IPS-18c (cell line): ENCODE data around the gene THSD7A.

Experiments used
- H3K4me3 ChIP-seq: 2 replicates; pipeline ENCODE4 v1.7.0; 2013; ENCODE audit warnings: low read depth, mild to moderate bottlenecking, low read length, moderate library complexity; ENCODE audit not compliant: insufficient read depth
- H3K9me3 ChIP-seq: one replicate; pipeline ENCODE4 v1.6.1; 2013; ENCODE audit warnings: mild to moderate bottlenecking, low read length, moderate library complexity; ENCODE audit not compliant: control insufficient read depth, insufficient read depth

The THSD7A gene

DNA sequence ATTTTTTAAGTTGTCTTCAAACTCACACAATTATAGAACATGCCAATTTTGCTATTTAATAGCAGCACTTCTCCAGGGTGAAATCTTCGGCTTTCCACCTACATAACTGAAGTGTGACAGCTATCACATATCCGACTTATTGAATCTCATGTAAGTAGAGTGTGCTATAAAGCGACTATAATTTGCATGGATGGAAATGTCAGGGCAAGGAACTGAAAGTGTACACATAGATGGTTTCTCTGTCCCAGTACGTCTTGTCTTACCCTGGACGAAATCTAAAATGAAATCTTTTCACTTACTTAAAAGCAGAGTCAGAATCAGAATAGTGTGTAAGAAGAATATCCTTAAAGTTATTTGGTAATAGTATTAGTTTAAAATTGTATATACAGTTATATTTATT, 132.3 kb downstream of the THSD7A start:
- Histone ChIP-seq H3K9me3 (no peaks in the 10 kb centered on the region), H3K4me3 (no peak overlapping the region)

DNA sequence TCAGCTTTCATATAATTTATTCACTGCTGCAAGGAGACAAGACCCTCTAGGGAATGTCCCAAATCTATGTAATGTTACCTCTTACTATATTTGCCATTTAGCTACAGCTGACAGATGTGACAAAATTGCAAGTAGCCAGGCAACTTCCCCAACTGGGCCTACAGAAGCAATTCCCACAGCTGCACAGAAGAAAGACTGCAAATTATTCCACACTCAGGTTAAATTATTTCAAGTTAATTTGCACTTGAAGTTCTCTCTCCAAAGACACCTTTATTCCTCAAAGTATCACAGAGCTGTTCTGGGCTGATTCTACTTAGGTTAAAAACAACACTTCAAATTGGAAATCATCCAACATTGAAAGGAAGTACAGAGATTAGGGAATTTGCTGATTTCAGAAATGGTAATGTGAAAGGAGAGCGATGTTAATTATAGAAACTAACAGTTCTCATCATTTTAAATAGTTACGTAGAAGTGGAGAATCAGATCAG, 133.6 kb downstream of the THSD7A start:
- Histone ChIP-seq H3K4me3 (no peak overlapping the region), H3K9me3 (no peaks in the 10 kb centered on the region)

DNA sequence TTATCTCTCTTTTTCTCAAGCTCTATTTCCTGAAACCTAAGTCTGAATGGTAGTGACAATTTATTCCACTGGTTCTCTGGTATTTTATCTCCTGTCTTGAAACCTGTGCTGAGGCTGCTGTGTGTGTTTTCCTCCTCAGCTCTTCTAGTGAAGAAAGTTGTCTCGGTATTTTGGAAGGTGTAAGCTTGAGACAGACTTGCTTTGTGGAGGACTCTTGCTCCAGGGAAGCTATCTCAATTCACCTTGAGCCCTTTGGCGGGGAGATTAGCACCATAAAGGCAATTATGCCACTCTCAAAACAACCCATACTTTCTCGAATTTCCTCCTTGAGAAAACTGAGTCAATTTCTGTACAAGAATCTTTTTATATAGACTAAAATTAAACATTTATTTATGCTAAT, 141.6 kb downstream of the THSD7A start:
- no peak overlapping the region for H3K4me3 ChIP-seq
- no peaks in the 10 kb centered on the region for H3K9me3 ChIP-seq

DNA sequence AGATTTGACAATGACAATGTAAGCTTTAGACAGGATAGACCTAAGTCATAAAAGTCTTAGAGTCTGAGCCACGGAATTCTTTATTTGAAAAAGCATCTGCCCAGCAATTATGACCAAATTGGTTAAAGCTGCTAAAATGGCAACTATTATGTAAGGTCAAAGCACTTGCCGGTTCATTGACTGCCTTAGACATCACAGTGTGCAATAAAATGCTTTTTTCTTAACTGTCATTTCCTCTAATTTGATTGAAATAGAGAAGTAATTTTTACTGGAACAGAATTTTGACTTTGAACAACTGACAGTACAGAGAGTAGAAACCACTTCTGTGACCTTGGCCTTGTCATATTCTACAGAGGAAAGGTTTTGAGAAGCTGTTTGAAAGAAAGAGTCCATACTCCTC, 142.9 kb downstream of the THSD7A start:
- no peaks in the 10 kb centered on the region for H3K9me3 ChIP-seq
- no peak overlapping the region for H3K4me3 ChIP-seq

DNA sequence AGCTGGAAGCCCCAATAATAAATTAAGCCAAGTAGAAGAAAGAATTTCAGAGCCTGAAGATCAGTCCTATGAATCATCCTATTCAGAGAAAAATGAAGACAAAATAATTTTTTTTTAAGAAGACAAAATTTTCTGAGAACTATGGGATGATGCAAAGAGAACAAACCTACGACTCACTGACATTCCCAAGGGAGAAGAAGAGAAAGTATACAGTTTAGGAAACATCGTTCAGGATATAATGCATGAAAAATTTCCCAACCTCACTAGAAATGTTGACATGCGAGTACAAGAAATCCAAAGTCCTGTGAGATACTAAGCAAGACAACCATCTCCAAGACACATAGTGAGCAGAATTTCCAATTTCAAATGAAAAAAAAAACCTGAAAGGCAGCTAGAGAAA, 150.5 kb downstream of the THSD7A start:
- Histone ChIP-seq H3K9me3 (no peaks in the 10 kb centered on the region), H3K4me3 (no peak overlapping the region)

DNA sequence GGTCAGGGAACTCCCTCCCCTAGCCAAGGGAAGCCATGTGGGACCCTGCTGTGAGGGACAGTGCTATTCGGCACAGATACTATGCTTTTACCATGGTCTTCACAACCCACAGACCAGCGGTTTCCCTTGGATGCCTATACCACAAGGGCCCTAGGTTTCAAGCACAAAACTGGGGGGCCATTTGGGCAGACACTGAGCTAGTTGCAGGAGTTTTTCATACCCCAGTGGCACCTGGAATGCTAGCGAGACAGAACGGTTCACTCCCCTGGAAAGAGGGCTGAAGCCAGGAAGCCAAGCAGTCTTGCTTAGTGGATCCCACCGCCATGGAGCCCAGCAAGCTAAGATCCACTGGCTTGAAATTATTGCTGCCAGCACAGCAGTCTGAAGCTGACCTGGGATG, 156.8 kb downstream of the THSD7A start:
- no peaks in the 10 kb centered on the region for H3K9me3 ChIP-seq

DNA sequence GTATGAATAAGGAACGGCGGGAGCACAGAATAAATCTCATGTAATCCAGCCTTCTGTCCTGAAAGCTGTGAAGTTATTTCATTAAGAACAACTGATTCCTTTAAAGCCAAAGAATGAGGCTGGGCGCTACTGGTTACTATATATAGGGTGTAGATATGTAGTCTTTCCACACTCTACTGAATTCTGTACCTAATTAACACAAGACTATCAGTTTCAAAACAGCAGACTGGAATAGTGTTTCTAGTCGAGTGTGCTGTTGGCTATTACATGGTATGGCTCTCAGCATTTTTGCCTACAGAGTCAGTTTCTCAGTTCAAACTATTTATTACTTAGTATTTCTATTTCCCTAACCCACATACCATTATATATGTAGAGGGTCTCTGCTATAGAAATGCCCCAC, 163.3 kb downstream of the THSD7A start:
- H3K9me3 ChIP-seq, result no peaks in the 10 kb centered on the region
- H3K4me3 ChIP-seq, result no peak overlapping the region

More for the DNA sequence above, 156.8 kb downstream of the THSD7A start:
- no peak overlapping the region for H3K4me3 ChIP-seq

DNA sequence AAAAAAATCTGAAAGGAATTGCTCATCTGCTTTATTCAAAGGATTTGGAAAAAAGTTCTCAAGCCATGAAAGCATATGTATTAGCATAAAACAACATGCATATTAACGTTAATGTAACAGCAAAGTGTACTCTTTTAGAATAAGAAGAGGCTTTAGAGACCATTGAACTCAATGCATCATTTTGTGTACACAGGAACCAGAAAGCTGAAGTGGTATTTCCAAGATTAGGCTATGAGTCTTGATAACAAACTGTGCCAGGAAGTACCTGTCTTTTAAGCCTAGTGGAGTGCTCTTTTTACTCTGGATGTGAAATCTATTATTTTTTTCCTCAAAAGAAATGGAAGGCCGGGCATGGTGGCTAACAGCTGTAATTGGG, 164.2 kb downstream of the THSD7A start:
- no peaks in the 10 kb centered on the region for H3K9me3 ChIP-seq
- no peak overlapping the region for H3K4me3 ChIP-seq

DNA sequence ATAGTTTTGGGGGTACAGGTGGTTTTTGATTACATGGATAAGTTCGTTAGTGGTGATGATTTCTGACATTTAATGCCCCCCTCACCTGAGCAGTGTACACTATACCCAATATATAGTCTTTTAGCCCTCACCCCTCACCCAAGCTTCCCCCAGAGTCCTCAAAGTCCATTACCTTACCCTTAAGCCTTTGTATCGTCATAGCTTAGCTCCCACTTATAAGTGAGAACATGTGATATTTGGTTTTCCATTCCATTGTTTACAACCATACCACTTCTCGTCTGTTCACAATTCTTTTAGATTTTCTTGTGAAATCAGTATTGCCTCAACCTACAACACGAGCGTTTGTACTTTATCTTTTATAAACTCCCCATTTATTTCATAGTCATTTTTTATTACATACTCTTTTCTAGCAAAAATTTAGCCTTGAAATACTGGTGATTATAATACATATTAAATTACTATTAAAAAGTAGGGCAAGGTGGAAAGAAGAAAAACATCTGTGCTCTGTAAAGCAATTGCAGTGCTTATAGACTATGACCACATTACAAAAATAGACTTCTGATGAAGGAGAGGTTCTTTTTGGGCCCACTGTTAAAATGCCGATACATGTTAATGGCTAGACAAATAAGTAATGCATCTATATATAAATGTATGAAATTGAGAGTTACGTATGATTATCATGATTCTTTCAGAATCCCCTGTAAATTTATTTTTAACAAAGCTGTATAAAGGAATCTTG, 164.8 kb downstream of the THSD7A start:
- H3K4me3 ChIP-seq, result no peak overlapping the region
- no peaks in the 10 kb centered on the region for H3K9me3 ChIP-seq

DNA sequence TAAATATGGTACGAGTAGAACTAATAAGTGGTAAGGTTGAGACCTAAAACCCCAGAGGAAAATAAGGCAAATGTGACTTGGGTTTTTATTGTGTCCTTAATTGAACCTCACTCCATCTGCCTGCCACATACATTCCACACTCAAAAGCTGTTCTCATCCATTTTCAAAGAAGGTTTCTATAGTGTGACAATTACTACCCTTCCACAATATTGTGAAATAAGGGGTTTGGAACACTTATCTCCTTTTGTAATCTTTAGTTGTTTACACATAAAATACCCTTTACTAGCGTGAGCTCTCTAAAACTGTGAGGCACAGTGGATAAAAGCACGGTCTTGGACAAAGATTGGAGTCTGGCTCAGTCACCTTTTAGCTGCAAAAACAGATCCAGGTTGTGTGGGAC, 166.6 kb downstream of the THSD7A start:
- Histone ChIP-seq H3K9me3 (no peaks in the 10 kb centered on the region), H3K4me3 (no peak overlapping the region)

DNA sequence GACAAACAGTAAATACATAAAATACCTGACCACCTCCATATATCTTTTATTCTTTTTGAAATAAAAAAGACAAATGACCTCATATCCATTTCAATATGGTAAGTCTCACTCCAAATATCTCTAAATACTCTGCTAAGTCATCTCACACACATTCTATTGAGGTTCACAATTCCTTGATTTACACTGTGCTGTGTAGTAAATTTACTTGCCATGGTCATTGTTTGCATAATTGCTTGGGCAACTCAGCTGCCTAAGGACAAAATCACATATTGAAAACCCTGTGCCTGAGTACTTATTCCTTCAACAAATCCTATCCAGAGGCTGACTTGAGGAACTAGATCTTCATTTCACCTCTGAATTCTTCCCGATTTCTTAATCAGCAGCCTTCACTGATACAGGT, 176.4 kb downstream of the THSD7A start:
- H3K4me3 ChIP-seq, result no peak overlapping the region
- no peaks in the 10 kb centered on the region for H3K9me3 ChIP-seq

DNA sequence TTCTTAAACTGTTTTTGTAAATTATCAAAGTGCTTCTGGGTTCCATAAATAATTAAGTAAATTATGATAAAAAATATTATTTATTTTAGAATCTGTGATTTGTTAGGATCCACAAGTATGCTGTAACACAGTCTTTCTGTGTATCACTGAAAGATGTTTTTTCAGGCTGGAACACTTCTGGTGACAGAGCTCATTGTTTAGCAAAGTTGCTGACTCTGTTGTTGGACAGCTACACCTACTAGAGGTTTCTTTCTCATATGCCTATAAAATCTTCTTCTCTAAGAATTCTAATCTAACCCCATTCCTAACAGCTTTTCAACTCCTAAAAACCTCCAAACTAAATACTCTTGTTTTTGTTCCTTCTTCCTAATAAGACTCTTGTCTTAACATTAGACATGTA, 176.8 kb downstream of the THSD7A start:
- no peak overlapping the region for H3K4me3 ChIP-seq
- H3K9me3 ChIP-seq, result no peaks in the 10 kb centered on the region

DNA sequence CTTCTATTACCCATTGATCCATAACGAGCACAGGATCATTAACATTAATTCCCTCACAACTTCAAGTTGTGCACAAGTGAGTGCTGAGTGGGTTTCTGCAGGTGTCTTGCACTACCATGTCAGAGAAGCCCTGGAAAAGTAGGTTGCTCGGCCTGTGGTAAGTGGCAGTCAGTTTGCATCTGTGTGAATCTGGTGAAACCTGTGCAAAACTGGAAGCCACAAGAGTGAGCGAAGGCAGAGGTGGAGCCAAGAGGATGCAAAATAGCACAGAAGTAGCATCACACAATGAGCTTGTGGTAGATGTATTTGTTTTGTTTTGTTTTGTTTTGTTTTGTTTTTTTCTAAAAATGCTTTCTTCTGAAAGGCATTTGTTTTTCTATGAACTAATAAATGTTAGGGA, 181.5 kb downstream of the THSD7A start:
- Histone ChIP-seq H3K4me3 (no peak overlapping the region), H3K9me3 (no peaks in the 10 kb centered on the region)

DNA sequence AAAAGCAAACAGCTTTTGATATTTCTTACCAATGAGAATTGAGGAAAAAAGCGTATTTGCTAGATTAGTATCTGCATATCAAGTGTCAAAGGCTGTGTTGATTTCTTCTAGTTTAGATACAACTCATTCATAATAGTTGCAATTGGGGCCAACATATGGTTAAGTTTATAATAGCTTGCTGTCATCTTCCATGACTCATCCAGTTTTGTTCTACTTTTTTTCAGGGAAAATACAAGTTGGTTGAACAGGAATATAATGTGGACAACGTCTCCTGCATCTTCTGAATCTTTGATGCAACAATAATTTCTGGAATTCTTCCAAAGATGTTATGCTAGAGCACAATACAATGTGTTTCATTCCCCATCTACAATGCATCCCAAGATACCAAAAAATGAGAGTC, 182.0 kb downstream of the THSD7A start:
- no peak overlapping the region for H3K4me3 ChIP-seq
- H3K9me3 ChIP-seq, result no peaks in the 10 kb centered on the region

DNA sequence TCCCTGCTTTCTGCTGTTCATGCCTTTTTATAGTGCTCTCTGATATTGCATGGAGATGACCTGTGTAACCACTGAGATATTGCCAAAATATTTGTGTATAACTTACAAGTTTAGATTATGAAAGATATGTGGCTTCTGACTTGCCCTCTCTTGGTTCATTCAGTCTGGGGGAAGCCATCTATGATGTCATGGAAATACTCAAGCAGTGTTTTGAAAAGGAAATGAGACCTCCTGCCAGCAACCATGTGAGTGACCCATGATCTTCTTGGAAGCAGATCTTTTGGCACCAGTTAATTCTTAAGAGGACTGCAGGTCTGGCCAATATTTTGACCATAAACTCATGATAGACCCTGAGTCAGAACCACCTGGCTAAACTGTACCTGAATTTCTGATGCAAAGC, 183.0 kb downstream of the THSD7A start:
- no peaks in the 10 kb centered on the region for H3K9me3 ChIP-seq

DNA sequence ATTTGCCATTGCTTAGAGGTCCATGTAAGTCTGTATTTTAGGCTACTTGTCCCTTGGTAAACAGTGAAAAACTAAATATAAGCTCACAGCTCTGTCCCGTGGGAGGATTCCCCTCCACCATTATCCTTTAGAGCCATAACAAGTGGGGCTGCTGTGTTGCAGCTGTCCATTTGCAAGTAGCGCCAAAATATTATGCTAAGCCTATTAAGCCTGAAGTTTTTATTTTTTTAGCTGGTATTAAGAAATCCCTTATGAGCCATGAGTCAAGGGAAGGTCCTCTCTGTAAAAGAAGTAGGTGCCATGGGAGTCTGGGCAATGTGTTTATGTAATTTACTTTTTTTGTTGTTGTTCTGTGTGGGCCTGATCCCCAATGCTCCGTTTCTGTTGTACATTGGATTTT, 183.9 kb downstream of the THSD7A start:
- H3K9me3 ChIP-seq, result no peaks in the 10 kb centered on the region

More for the DNA sequence above, 183.0 kb downstream of the THSD7A start:
- H3K4me3 ChIP-seq, result no peak overlapping the region

DNA sequence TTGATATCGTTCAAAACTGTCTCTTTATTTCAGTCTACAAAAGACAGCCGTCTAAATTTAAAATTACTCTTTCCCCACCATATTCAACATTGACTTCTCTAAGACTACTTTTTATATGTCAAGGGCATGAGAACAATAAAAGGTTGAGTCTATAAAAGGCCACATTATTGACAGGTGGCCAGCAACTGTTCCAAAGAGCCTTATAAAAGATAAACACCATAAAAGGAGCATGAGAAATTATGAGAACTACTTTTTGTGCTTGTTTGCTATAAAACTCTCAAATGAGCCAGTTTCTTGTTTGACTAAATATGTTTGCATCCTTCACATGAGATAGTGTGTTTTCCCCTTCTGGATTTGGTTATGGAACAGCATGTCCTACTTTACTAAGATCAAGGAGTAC, 189.2 kb downstream of the THSD7A start:
- Histone ChIP-seq H3K4me3 (no peak overlapping the region), H3K9me3 (no peaks in the 10 kb centered on the region)

More for the DNA sequence above, 183.9 kb downstream of the THSD7A start:
- H3K4me3 ChIP-seq, result no peak overlapping the region

DNA sequence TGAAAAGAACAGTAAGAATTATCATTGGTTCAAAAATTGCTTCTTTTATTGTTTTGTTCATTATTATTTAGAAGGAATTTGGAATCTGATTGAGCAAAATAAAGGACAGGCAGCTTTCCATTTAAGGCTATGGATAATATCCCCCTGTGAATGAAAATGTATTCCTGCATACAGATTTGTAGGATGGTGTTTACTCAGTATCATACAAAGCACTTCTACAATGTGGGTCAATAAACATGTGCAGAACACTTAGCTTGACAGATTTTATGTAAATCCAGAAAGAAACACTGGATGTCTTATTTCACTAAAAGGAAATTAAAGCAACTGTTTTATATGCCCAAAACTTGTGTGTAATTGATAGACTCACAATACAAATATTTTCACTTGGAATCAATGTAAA, 189.7 kb downstream of the THSD7A start:
- Histone ChIP-seq H3K9me3 (no peaks in the 10 kb centered on the region), H3K4me3 (no peak overlapping the region)
